GM19463 (cell line): Measurements from ENCODE around the gene SHC2.
"Not testable (repeated sequence)": the region's sequence is repeated elsewhere in the genome, so short reads cannot be mapped to it uniquely, and the experiment has no call there.

Source experiments
- ATAC-seq: cut with Tn5 transposase; IDR thresholded peaks from one replicate; pipeline ENCODE4 v1.9.1; 2021; ENCODE audit warnings: mild to moderate bottlenecking, moderate library complexity; ENCODE audit not compliant: unreplicated experiment

Gene SHC2

DNA sequence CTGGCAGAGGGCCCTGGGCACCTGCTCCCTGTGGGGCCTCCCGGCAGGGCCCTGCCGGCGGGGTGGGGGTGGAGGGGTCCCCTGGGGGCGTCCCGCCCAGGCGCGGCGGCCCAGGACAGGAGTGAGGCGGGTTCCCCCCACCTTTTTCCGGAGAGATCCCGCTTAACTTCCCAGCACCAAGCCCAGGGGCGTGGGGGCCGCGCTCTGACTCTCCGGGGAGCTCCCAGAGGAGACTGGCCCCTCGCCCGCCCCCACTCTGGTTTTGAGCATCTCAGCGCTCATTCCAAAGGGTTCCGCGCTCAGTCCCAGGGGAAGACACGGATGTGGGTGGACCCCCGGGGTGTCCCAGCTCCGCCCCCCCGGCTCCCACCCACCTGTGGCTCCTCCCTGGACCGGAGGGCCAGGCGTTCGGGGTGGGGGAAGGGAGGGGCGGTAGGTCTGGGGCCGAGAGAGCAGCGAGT is 52.4 kb downstream of the SHC2 start:
- ATAC-seq, result no peak

DNA sequence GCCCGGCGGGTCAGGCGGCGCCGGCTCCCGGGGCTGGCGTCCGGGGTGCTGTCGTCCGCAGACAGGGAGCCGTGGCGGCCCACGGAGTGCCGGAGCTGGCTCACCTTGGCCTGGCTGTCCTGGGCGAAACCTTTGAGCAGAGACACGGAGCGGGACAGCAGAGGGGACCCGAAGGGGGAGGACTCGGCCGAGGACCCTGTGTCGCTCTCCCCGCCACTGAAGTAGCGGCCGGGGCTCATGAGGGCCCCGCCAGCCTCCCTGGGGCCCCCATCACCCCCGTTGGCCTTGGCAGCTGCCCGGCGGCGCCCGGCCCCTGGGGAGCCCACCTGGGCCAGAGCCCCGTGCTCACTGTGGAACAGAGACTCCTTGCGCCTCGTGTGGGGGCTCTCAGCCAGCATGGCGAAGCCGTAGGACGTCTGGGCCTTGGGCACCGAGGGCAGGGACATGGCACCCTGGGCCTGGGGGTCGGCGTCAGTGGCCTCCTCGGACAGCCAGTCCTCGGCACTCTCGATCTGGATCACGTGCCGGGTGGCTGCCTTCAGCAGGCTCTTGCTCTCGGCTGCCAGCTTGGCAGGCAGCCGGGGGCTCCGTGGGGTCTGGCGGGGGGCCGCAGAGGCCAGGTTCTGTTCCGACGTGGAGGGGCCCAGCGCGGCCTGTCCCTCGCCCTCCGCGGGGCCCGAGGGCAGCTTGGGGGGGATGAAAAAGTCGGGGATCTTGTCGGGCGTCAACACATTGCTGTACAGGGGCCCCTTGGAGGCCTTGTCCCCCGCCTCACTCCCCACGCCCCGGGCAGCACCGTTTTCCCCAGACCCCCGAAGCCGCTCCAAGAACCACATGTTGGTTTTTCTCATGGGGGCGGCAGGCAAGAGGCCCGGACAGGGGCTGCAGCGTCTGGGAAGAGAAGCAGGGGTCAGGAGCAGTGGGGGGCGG is 53.1 kb downstream of the SHC2 start:
- ATAC-seq, result no peak

DNA sequence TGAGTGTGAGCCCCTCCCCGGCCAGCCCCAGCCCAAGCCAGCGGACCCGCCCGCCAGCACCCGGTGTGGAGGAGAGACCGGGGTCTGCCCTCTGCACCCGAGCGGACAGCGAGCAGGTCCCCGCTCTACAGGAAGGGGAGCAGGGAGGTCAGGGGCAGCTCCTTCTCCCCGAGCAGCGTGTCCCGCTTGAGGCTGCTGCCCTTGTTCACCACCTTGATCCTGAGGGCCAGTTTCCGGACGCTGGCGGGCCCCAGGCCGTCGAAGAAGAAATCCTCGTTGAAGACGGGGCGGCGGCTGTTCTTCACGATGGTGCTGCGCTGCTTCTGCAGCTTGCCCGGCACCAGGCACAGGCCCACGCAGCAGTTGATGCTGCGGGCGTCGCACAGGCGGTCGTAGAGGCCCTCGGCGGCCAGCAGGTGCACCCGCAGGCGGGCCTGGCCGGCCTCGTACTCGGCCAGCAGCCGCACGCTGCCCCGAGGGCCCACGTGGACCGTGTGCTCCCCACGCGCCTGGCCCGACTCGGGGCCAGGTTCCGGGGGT is 53.8 kb downstream of the SHC2 start:
- no peak for ATAC-seq

DNA sequence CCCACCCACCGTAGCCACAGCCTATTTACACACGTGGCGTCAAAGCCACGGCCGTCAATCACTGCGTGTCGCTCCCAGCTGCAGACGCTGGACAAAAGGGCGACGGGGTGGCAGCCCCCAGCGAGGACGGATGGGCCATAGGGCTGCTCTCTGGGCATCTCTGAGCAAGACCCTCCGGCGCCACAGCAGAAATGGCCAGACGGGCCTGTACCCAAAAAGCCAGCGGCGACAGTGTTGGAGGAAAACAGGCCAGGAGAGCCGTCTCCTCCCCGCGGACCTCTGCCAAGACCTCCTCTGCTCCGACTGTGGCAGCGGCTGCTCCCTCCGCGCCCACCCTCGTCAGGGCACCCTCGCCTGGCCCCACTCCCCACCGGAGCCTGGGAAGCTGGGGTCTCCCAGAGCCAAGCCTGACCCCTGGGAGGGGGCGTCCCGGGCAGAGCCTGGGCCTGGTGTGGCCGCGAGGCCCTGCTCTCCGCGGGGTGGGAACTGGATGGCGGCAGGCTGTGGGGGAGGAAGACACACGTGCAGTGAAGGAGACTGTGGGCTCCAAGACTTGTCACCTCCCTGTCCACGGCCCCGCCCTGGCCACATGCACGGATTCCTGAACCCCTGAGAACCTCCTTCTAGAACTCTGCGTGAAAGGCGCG is 54.6 kb downstream of the SHC2 start:
- no peak for ATAC-seq

DNA sequence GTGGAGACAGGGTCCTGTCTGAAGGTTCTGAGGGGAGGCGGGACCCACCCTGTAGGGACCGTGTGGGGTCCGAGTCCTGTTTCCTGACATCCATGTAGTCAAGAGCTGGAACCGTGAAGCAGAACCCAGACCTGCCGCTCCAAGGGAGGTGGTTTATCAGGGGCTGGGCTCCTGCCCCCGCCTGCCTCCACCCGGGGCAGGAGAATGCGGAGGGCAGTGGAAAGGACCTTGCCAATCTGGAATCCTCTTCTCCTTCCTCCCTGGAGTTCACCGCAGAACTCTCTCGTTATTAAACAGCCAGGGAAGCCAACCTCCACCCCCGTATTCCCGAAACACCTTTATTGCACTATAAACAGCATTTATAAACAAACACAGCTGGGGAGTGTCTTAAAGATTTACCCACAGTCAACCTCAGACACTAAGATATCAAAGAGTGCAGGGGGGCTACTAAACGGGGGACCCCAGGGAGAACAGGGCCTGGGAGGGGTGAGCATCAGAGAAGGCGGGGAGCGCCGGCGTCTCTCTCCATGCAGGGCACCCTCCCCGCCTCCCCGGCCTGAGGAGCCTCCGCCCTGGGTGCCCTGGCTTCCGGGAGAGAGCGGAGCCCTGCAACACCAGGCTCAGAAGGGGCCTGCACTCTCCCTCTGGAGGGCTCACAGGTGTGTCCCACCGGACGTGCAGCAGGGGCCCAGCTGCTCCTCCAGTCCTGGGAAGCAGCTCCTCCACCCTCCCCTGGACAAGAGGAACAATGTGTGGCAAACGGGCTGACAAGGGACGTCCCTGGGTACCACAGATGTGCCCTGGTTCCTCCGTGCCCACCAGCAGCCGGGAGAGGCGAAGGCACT is 55.5 kb downstream of the SHC2 start:
- no peak for ATAC-seq

DNA sequence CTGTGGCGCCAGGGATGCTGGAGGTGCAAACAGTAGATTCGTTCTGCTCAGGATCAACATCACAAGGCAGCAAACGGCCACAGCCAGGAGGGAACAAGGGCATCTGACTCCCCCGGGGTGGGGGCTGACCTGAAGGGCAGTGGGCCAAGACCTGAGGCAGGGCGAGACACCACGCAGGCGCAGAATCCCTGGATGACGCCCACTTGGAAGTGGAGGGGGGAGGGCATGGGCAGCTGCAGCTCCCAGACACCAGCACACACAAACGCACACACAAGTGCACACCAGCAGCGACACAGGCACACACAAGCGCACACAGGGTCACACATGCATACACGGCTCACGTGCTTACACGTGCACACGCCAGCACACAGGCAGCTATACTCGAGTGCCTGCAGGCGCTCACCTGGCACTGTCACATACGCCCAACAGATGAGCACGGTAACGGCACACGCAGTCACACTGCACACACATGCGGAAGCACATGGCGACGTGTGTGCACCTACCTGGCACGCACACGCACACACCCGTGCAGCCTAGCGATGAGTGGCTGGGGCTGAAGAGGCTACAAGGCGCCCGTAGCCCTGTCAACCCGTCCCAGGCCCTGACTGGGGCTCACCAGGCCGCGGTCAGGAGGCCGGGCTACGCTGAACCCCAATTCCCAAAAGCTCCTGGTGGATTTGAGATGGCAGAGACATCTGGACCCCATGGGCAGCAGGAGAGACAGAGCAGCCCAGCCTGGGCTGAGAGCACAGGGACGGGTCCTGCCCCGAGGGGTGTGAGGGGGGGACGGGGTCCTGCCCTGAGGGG is 57.4 kb downstream of the SHC2 start:
- no peak for ATAC-seq

DNA sequence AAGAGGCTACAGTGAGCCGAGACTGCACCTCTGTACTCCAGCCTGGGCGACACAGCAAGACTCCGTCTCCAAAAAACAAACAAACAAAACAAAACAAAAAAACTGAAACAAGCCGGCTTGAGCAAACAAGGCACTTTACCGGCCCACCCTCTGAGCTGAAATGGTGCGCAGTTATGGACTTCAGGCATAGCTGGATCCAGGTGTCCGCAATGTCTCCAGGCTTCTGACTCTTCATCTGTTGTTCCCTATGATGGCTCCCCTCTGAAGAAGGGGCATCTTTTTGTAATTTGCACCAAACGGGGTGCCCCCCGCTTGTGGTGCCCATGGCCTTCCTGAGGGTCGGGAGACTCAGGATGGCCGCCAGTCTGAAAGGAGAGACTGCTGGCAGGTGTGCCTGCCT is 58.0 kb downstream of the SHC2 start:
- no peak for ATAC-seq

DNA sequence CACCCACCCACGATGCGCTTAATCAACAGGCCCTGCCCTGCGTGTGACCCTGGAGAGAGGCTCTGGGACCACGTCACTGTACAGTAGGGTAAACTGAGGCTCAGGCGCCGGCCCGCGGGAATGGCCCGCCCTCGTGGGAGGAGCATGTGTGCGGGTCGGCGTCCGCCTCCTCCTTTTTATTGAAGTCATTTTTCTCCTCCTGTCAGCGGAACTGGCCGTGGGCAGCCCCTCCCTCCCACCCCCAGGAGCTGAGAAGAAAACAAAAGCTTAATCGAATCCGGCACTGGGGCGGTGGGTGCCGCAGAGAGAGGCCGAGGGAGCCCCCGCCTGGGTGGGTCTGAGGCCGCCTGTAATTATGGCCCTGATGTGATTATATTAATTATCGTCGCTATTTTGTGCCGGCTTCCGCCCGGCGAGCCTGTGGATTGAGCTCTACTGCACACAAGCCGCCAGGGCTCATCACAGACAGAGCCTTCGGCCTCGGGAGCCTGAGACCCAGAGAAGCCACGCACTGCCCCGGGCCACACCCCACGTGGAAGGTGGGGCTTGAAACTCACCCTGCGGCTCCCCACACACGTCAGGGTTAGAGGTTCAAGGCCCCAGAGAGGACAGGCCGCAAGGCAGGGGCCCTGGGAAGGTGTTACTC is 58.8 kb downstream of the SHC2 start:
- no peak for ATAC-seq

DNA sequence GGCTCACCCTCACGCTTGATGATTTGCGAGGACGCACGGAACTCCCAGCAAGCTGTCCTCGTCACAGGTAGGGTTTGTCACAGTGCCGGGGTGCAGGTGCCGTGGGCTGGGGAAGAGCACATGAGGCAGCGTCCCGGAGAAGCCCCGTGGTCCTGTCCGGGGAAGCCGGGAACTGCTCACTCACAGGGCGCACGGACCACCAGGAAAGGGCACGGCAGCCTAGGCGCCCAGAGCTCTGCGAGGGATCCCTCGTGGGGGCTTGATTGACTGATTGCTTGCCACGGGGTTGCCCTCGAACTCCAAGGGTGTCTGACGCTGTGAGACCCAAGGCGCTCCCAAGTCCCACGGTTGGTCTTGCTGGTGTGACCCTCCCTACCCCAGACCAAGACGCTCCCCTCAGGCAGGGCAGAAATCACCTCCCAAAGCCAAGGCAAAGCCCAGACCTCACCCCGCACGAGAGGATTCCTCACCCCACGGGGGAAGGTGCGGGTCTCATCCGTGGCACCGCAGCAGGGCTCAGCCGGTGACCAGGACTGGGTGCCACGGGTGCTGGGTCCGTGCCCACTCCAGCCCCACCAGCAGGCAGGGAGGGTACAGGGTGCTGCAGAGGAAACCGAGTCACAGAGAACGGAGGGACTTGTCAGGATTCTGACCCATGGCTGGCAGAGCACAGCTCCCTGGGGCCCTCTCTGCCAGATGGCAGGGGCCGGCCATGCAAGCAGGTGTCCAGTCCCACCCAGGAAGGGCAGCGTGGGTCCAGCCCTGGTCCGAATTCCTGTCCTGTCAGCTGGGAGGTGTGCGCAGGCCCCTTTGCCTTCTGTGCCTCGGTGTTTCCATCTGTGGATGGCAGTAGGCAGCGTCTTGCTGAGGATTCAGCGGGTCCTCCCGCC is 59.6 kb downstream of the SHC2 start:
- no peak for ATAC-seq

DNA sequence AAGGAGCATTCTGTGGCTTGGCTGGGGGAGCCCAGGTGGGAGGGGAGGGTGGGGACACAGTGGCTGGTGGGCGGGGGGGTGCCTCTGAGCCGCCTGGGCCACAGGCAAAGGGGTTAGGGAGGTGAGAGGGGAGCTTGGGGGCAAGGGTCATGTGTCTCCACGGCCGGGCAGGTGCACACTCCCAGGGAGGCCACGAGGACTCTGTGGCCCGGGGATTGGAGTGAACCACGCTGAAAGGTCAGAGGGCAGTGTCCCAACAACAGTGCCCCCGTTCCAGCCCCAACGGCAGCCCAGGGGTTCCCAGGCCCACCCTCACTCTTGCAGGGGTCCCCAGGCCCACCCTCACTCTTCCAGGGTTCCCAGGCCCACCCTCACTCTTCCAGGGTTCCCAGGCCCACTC is 61.5 kb downstream of the SHC2 start:
- ATAC-seq, result no peak

DNA sequence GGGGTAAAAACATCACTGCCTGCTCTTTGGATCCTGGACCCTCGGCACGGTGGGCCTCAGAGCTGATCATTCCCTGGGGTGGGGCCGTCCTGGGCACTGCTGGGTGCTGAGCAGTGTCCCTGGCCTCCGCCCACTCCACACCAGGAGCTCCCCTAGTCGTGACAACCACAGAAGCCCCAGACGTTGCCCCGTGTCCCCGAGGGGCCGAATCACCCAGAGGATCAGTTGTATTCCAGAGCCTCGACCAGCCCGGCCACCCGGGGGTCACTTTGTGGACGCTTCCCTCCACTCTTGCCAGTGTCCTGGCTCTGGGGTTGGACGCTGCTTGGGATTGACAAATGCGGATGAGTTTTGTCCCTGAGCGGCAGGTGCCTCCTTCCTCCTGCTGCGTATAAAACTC is 62.1 kb downstream of the SHC2 start:
- no peak for ATAC-seq

DNA sequence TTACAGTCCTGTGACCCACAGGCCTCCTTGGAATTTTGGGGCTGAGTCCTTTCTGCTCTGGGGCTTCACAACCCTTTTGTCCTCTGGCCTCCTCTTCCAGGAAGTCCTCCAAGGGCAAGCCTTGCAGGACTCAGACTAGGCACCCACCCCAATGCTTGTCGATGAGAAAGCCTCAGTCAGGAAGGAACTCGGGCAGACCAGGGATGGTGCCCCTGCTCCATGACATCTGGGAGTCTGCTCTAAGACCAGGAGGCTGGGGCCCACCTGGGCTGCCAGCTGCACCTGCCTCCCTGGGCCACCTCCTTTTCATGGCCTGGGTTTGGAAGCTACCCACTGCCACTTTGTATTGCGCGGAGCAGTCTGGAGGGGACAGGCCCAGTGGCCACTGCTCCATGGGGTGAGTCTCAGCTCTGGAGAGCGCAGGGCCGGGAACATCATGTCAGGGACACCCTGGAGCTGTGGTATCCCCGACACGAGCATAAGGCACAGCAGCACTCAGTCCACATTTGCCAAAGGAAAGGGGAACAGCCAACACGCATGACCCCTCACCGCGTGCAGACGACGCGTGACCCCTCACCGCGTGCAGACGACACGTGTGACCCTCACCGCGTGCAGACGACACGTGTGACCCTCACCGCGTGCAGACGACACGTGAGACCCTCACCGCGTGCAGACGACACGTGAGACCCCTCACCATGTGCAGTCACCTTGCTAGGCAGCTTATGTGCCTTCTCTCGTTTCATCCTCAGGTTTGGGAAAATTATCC is 62.7 kb downstream of the SHC2 start:
- ATAC-seq, result no peak

DNA sequence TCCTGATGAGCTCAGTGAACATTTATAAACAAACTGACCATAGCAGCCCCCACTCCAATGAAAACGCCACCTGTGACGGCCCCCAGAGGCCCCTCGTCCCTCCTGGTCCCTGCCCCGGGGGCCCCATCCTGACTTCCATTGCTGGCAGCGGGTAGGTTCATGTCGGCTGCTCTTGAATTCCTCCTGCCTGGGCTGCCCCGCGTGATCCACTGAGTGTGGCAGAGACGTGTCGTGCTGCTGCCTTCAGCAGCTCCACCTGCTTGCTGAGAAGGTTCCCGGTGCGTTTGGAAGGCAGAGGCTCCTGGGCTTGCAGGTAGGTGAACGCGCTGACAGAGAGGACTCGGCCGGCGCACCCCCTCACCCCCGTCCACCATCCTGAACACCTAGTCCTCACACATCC is 63.5 kb downstream of the SHC2 start:
- no peak for ATAC-seq

DNA sequence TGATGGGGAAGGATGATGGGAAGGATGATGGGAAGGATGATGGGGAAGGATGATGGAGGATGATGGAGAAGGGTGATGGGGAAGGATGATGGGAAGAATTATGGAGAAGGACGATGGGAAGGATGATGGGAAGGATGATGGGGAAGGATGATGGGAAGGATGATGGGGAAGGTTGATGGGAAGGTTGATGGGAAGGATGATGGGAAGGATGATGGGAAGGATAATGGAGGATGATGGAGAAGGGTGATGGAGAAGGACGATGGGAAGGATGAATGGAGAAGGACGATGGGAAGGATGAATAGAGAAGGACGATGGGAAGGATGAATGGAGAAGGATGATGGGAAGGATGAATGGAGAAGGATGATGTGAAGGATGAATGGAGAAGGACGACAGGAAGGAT is 65.4 kb downstream of the SHC2 start:
- no peak for ATAC-seq

DNA sequence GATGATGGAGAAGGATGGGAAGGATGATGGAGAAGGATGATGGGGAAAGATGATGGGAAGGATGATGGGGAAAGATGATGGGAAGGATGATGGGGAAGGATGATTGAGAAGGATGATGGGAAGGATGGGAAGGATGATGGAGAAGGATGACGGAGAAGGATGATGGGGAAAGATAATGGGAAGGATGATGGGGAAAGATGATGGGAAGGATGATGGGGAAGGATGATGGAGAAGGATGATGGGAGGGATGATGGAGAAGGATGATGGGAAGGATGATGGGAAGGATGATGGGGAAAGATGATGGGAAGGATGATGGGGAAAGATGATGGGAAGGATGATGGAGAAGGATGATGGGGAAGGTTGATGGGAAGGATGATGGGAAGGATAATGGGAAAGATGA is 66.0 kb downstream of the SHC2 start:
- not testable (repeated sequence) for ATAC-seq

DNA sequence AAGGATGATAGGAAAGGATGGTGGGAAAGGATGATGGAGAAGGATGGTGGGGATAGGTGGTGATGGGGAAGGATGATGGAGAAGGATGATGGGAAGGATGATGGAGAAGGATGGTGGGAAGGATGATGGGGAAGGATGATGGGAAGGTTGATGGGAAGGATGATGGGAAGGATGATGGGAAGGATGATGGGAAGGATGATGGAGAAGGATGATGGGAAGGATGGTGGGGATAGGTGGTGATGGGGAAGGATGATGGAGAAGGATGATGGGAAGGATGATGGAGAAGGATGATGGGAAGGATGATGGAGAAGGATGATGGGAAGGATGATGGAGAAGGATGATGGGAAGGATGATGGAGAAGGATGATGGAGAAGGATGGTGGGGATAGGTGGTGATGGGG is 67.3 kb downstream of the SHC2 start:
- not testable (repeated sequence) for ATAC-seq

DNA sequence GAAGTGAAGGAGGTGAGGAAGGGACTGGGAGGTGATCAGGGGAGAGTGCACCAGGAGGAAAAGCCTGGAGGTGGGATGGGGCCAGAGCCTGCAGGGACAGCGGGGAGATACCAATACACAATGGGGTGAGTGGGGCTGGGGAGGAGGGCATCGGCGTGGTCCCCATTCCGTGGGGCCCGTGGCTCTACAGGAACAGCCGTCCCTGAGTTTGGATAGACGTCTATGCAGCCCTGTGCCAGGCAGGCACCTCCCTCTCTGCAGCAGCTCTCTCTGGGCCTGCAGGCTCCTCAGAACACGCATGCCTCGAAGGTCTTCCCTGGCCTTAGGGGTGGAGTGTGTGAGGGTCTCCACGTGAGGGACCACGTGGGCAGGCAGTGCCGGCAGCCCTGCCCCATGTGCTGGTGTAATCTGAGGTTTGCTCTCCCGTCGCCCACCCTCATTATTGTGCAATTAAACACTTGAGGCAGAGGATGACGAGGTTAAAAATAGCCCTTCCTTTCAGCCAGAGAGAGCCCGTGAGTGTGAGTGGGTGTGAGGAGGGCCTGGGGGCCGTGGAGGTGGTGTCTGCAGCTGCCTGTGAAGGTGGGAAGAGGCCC is 68.4 kb downstream of the SHC2 start:
- no peak for ATAC-seq
